LHCN-M2 (cell line): Measurements from ENCODE around the gene LRMDA. TPM values are rescaled to one million over a fixed set of nuclear protein-coding genes. Genes with fewer than 3 reads are reported as not detected.

Experiments
- DNase-seq: peaks from one replicate; pipeline ENCODE4 v3.0.0-alpha.2; 2012; ENCODE audit warnings: low read depth
- total RNA-seq: library from RNA; depleted of rRNA; stranded (reverse); fragments of >200 nt; gene quantifications from 2 replicates; pipeline ENCODE4 v1.2.3, GENCODE V29; 2014

Gene LRMDA
- total RNA-seq, 1 experiment from 2014 or later: not detected

- DNase-seq: no peak
These were observed 12.7 kb upstream of the LRMDA start for GRCh38 chr10:75418712-75419111.

DNA sequence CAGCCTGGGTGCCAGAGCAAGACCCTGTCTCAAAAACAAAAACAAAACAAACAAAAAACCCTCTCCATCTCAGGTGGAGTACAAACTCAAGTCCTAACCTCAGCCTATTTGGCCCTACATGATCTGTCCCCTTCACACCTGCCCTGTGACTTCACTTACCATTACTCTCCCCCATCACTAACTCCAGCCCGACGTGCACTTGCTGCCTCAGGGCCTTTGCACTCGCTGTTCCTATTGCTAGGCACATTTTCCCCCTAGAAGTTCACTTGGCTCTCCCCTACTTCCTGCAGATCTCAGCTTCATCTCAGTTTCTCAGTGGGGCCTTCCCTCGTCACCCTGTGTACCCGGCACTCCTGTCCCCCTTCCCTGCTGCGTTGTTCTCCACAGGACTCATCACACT lies 8.5 kb upstream of the LRMDA start:
- DNase-seq: no peak

DNA sequence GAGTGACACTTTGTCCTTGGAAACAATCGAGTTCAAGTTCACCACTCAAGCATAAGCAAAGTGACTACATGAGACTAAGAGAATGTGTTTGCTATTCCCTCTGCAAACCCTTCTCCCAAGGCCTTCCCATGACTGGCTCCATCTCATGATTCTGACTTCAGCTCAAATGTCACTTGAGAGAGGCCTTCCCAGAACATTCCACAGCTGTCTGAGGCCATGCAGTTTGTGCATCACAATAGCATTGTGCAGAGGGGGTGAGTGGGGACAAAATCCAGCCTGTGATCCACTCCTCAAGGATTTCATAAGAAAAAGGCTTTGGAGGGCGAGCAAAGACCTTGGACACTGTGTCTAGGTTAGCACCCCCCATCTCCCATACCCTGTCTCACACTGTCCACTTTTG lies 6.9 kb upstream of the LRMDA start:
- DNase-seq: no peak

DNA sequence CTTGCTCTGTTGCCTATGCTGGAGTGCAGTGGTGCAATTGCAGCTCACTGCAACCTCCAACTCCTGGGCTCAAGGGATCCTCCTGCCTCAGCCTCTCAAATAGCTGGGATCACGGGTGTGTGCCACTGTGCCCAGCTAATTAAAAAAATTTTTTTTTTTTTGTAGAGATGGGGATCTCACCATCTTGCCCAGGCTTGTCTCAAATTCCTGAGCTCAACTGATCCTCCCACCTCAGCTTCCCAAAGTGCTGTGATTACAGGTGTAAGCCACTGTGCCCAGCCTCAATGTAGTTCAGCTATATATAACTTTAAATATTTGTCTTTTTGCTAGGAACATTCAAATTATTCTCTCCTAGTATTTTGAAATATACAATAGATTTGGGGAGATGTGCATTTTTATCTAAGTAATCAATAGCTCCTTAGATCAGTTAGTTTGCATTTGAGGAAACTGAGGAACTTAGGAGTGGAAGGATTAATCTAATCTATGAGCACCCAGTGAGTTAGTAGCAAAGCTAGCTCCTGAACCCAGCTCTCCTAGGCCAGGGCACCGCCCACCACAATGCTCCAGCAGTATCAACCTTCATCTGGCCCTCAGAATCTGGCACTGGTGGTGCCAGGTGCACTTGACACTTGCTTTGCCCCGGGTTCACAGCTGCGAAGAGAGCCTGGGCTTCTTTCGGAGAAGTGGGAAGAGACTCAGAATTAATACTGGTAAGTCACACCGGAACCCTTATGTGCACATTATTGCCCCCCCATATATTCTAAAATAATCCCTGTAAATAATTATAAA lies 5.9 kb upstream of the LRMDA start:
- DNase-seq: no peak

- DNase-seq: no peak
These were observed 4.5 kb upstream of the LRMDA start for GRCh38 chr10:75426880-75427279.

DNA sequence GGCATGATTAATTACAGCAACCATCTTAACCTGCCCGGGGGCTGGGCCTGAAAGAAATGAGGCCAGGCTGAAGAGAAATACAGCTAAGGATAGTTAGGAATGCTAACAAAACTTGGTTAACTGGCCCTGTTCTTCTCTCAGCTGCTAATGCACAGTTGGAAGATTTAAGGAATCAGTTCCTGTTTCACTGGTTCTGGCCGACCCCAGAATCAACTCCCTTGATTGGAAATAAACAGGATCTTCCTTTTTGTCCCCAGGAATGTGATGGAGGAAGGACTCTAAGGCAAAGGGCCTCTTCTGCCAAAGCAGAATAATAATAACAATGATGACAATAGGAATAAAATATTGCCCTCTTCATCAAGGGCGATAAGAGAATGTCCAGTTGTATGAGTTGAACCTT lies 3.5 kb upstream of the LRMDA start:
- no peak for DNase-seq

- DNase-seq: peak; percentile 47
These were observed 2.8 kb upstream of the LRMDA start for GRCh38 chr10:75428434-75429158.

DNA sequence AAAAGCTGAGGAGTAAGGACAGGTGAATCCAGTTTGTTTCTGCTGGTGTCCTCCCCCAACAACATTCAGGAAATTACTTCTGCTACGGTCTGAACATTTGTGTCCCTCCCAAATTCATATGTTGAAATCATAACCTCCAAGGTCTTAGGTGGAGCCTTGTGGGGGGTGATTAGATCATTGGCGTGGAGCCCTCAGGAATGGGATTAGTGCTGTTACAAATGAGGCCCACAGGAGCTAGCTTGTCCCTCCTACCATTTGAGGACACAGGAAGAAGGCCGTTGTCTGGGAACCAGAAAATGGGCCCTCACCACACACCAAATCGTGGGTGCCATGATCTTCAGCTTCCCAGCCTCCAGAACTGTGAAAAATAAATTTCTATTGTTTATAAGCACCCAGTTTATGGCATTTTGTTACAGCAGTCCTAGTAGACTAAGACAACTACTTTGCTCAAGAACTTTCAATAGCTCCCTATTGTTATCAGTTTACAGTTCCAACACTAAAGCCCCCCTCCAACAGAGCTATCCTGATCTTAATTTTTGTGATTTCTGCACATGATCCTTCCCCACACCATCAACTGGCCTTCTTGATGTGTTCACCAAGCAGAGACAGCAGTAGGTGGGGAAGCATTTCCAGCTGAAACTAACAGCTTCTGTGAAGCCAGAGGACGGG lies 2.1 kb upstream of the LRMDA start:
- no peak for DNase-seq

DNA sequence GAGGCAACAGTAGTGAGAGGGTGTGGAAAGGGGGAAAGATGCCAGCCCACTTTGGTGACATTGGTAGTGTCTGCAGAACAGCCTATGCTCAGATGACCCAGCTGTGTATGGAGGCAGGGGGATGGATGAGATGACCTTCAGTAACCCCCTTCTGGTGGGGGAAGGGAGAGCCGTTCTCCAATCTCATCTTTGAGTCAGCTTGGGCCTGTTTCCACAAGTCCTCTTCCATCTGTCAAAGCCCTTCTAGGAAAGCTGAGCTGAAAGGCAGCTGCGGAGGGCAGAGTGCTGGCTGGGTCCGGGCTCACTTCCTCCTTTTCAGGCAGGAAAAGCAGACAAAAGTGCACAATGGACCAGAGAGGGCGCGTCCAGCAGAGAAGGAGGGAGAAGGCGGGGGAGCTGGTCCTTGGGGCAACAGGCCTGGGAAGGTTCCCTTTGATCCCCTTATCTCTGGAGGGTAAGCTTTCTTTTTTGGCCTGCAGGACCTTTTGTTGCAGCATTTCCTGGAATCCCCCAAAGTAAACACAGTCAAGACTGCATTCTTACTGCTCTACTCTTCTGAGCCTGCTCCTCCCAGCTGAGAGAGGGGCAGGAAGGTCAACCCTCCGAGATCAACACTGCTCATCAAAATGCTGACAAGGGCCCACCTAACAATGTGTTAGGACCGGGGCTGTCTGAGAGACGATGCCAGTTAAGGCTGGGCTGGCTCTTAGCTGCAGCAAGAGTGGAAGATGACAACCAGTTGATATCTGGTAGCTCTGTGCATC lies 1.2 kb upstream of the LRMDA start:
- DNase-seq: peak; percentile 75

DNA sequence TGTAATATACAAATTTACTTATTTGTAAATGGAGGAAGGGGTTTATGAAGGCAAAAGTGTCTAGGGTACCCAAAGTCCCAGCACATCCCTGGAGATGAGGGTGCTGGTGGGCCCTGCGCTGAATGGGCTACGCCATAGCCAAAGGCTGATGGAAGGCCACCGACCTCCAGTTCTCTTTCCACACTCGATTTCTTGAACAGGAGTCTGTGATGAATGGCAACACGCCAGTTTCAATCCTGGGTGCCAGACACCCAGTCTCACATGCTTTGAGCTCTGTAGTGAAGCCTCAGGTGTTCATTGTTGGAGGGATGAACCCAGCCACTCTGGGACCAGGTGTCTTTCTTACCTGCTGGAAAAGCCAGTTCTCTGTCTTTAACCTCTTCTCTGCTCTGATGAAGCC lies 752 bp downstream of the LRMDA start:
- no peak for DNase-seq

GRCh38 chr10:75432763-75433162 lies 1.3 kb downstream of the LRMDA start:
- no peak for DNase-seq

- no peak for DNase-seq
These were observed 1.8 kb downstream of the LRMDA start for GRCh38 chr10:75433216-75433615.

DNA sequence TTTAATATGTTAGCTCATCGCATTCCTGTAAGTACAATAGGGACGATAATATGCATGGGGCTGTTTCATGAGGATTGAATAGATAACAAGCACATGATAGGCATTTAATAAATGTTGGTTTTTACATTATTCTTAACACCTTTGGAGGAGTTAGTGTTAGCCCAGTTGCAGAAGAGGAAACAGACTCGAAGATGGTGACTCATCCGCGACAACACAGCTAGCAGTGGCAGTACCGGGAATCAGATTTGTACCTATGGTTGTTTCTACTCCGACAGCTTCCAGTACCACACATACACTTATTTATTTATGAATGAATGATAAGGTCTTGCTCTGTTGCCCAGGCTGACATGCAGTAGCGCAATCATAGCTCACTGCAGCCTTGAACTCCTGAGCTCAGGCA lies 2.9 kb downstream of the LRMDA start:
- DNase-seq: no peak

- DNase-seq: no peak
These were observed 3.9 kb downstream of the LRMDA start for GRCh38 chr10:75435291-75435690.

DNA sequence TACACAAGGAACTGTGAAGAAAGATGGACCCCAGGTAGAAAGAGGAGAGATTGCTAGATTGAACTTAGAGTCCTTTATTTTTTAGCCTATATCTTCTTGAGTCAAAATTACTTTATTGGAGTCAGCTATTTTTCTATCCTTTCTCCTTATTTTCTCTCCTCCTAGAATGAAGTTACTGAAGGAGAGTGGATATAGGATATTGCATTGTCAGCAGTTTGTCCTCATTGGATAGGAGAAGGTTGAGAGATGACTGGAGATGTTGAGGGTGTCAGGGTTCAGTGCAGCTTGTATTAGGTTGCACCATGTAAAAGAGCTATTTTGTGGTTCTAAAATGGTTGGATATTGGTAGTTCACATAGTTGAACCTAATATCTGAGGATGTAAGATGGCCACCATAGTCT lies 5.5 kb downstream of the LRMDA start:
- no peak for DNase-seq

DNA sequence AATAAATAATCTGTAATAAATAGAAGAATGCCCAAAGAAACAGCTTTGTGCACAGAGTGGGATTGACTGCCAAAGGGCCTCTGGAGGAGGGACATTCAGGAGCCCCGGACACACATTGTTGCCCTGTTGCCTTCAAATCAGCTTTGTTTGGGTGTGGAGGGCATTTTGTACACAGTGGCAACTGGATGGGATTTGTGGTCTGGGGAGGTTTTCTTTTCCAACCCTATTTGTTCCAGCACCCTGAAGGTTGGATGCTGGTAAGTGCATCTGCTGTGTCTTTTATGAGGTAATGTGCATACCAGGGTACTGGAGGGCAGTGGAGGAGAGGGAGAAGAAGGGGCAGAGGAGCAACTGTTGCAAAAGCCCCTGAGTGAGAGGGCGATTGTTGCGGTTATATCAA lies 6.3 kb downstream of the LRMDA start:
- DNase-seq: no peak

GRCh38 chr10:75438275-75438674 lies 6.9 kb downstream of the LRMDA start:
- DNase-seq: no peak

- DNase-seq: no peak
These were observed 8.4 kb downstream of the LRMDA start for GRCh38 chr10:75439811-75440210.

DNA sequence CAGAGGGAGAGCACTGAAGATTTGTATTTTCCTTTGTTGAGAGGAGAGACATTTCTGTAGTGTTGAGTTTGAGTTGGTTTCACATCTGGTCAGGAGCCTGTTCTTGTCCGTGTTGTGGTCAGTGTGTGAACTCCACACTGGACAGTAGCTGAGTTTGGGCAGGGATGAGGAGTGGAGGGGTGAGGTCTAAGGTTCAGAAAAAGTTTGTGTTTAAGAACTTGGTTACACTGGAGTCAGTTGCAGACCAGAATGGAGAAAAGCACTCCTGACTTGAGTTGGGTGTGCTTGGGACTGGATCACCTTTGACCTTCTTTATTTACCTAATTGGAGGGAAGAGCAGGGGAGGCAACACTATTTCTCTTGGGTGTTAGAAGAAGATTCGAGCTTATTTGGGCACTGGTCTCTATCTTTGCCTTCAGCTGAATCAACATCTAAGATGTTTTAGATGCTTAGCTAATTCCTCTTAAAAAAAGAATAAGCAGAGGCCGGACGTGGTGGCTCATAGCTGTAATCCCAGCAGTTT lies 8.9 kb downstream of the LRMDA start:
- no peak for DNase-seq

- DNase-seq: no peak
These were observed 9.8 kb downstream of the LRMDA start for GRCh38 chr10:75441196-75441595.

- DNase-seq: no peak
These were observed 10.3 kb downstream of the LRMDA start for GRCh38 chr10:75441682-75442081.

DNA sequence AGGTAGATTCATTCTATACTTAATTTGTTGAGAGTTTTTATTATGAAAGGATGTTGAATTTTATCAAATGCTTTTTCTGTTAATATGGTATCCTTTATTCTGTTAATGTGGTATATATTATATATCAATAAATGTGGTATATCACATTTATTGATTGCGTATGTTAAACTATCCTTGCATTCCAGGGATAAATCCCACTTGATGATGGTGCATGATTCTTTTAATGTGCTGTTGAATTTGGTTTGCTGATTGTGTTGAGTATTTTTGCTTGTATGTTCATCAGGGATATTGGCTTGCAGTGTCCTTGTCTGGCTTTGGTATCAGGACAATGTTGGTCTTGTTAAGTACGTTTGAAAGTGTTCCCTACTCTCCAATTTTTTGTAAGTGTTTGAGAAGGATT lies 11.9 kb downstream of the LRMDA start:
- no peak for DNase-seq
